IPS-18a (cell line): Measurements from ENCODE around the gene TMEM44.
"Not testable (repeated sequence)": the region's sequence is repeated elsewhere in the genome, so short reads cannot be mapped to it uniquely, and the experiment has no call there.

Experiments
- H3K27ac ChIP-seq: one replicate; pipeline ENCODE4 v1.5.1; 2013; ENCODE audit warnings: low read length
- H3K27me3 ChIP-seq: one replicate; pipeline ENCODE4 v1.6.1; 2013; ENCODE audit warnings: mild to moderate bottlenecking, low read length; ENCODE audit not compliant: control insufficient read depth, insufficient read depth
- H3K36me3 ChIP-seq: one replicate; pipeline ENCODE4 v1.6.1; 2013; ENCODE audit warnings: low read depth, low read length; ENCODE audit not compliant: control insufficient read depth
- H3K4me1 ChIP-seq: one replicate; pipeline ENCODE4 v1.6.1; 2013; ENCODE audit warnings: low read depth, low read length; ENCODE audit not compliant: control insufficient read depth
- H3K4me3 ChIP-seq: one replicate; pipeline ENCODE4 v1.5.1; 2013; ENCODE audit warnings: low read length
- H3K9ac ChIP-seq: one replicate; pipeline ENCODE4 v1.6.1; 2013; ENCODE audit warnings: mild to moderate bottlenecking, low read length, moderate library complexity
- H3K9me3 ChIP-seq: one replicate; pipeline ENCODE4 v1.6.1; 2013; ENCODE audit warnings: low read depth, low read length; ENCODE audit not compliant: control insufficient read depth

The TMEM44 gene

DNA sequence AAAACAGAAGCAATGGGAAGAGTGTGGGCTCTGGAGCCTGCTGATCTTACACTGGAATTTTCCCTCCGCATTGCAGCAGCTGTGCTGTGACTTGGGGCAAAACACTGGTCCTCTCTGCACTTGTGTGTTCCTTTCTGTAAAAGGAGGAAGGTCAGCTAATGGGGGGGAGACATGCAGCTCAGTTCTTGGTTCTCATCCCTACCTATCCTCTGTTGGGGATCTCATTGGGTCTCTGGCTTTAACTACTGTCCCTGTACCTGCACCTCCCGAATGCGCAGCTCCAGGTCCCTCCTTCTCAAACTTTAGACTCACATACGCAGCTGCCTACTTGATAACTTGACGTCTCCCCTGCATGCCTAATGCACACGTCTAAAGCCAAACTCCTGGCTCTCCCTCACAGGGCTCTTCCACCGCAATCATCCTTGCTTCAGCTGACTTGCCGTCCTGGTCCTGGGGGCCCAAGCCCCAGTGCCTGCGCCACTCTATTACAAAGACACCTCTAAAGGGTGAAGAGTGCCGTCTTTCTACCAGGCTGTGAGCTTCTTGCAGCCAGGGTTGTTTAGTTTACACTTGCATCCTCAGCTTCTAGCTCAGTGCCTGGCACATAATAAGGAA lies 5.9 kb upstream of the TMEM44 start:
- Histone ChIP-seq H3K9ac (no peak overlapping the region), H3K4me1 (peaks cover 5% of the 10 kb centered on the region), H3K27me3 (no peaks in the 10 kb centered on the region), H3K4me3 (no peak overlapping the region), H3K27ac (no peak overlapping the region), H3K9me3 (no peaks in the 10 kb centered on the region), H3K36me3 (peaks cover 29% of the 10 kb centered on the region)

GRCh38 chr3:194637541-194638400 lies 4.6 kb upstream of the TMEM44 start:
- H3K4me3 ChIP-seq: no peak overlapping the region
- H3K27me3 ChIP-seq: no peaks in the 10 kb centered on the region
- no peaks in the 10 kb centered on the region for H3K9me3 ChIP-seq
- no peak overlapping the region for H3K27ac ChIP-seq
- peaks cover 5% of the 10 kb centered on the region for H3K4me1 ChIP-seq
- no peak overlapping the region for H3K9ac ChIP-seq
- H3K36me3 ChIP-seq: peaks cover 18% of the 10 kb centered on the region

DNA sequence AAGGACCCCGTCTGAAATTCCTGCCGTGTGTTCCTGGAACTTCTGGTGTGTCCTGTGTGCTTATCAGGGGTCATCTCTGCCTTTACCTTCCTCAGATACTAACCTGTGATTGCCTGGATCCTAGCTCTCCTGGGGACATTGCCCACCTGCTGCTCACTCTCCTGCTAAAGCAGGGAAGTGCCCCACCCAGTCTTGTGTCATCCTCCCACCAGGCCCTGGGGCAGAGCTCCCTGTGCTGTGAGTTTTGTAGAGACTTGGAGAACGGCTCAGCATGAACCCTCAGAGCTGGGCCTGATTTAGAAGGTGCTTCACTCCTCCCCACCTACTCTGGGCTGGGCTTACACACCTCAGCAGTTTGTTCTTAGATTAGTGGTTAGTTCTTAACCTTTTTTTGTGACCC lies 3.8 kb upstream of the TMEM44 start:
- no peak overlapping the region for H3K9ac ChIP-seq

GRCh38 chr3:194632809-194633348 lies 340 bp downstream of the TMEM44 start:
- Histone ChIP-seq H3K27me3 (no peaks in the 10 kb centered on the region), H3K4me1 (peaks cover 5% of the 10 kb centered on the region), H3K27ac (no peak overlapping the region), H3K36me3 (peaks cover 6% of the 10 kb centered on the region), H3K9ac (no peak overlapping the region), H3K4me3 (peak overlapping the region; percentile 70), H3K9me3 (peaks cover 5% of the 10 kb centered on the region)

More for the DNA sequence above, 3.8 kb upstream of the TMEM44 start:
- Histone ChIP-seq H3K4me3 (no peak overlapping the region), H3K9me3 (no peaks in the 10 kb centered on the region), H3K4me1 (peaks cover 5% of the 10 kb centered on the region), H3K27me3 (no peaks in the 10 kb centered on the region), H3K27ac (no peak overlapping the region), H3K36me3 (peaks cover 11% of the 10 kb centered on the region)

- Histone ChIP-seq H3K27ac (no peak overlapping the region), H3K4me3 (peak overlapping the region; percentile 70), H3K4me1 (peaks cover 4% of the 10 kb centered on the region), H3K27me3 (no peaks in the 10 kb centered on the region), H3K36me3 (peaks cover 11% of the 10 kb centered on the region), H3K9me3 (peaks cover 5% of the 10 kb centered on the region), H3K9ac (no peak overlapping the region)
Observed at GRCh38 chr3:194632226-194632808, 902 bp downstream of the TMEM44 start.

GRCh38 chr3:194631696-194632095 lies 1.5 kb downstream of the TMEM44 start:
- peaks cover 15% of the 10 kb centered on the region for H3K36me3 ChIP-seq
- H3K4me1 ChIP-seq: no peaks in the 10 kb centered on the region
- no peak overlapping the region for H3K9ac ChIP-seq
- H3K4me3 ChIP-seq: no peak overlapping the region
- H3K27ac ChIP-seq: no peak overlapping the region
- H3K27me3 ChIP-seq: no peaks in the 10 kb centered on the region
- H3K9me3 ChIP-seq: peaks cover 5% of the 10 kb centered on the region

GRCh38 chr3:194630681-194631080 lies 2.5 kb downstream of the TMEM44 start:
- H3K4me1 ChIP-seq, H3K9ac ChIP-seq, H3K27me3 ChIP-seq, H3K4me3 ChIP-seq, H3K9me3 ChIP-seq, H3K27ac ChIP-seq: not testable (repeated sequence)
- peaks cover 22% of the 10 kb centered on the region for H3K36me3 ChIP-seq

DNA sequence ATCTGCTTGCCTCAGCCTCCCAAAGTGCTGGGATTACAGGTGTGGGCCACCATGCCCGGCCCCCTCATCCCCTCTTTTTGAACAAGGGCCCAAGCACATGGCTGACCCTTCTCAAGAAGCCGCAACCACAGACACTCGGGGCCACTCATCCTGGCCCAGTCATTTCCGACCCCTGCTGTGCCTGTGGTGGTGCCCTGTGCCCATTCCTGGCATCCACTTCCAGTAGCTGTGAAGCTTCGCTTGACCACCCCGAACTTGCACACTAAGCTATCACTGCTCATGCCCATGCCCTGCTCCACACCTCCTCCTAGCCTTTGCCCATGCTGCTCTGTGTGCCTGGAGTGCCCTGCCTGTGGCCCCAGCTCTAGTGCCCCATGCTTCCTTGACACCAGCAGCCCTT lies 8.3 kb downstream of the TMEM44 start:
- H3K4me3 ChIP-seq: no peak overlapping the region
- H3K9me3 ChIP-seq: no peaks in the 10 kb centered on the region
- no peaks in the 10 kb centered on the region for H3K27me3 ChIP-seq
- H3K9ac ChIP-seq: no peak overlapping the region
- no peak overlapping the region for H3K27ac ChIP-seq
- H3K36me3 ChIP-seq: peaks cover 26% of the 10 kb centered on the region
- no peaks in the 10 kb centered on the region for H3K4me1 ChIP-seq

GRCh38 chr3:194623449-194624290 lies 9.5 kb downstream of the TMEM44 start:
- no peak overlapping the region for H3K9ac ChIP-seq
- no peaks in the 10 kb centered on the region for H3K9me3 ChIP-seq
- no peaks in the 10 kb centered on the region for H3K4me1 ChIP-seq
- H3K4me3 ChIP-seq: no peak overlapping the region
- H3K27me3 ChIP-seq: no peaks in the 10 kb centered on the region
- no peak overlapping the region for H3K27ac ChIP-seq
- H3K36me3 ChIP-seq: peaks cover 26% of the 10 kb centered on the region

DNA sequence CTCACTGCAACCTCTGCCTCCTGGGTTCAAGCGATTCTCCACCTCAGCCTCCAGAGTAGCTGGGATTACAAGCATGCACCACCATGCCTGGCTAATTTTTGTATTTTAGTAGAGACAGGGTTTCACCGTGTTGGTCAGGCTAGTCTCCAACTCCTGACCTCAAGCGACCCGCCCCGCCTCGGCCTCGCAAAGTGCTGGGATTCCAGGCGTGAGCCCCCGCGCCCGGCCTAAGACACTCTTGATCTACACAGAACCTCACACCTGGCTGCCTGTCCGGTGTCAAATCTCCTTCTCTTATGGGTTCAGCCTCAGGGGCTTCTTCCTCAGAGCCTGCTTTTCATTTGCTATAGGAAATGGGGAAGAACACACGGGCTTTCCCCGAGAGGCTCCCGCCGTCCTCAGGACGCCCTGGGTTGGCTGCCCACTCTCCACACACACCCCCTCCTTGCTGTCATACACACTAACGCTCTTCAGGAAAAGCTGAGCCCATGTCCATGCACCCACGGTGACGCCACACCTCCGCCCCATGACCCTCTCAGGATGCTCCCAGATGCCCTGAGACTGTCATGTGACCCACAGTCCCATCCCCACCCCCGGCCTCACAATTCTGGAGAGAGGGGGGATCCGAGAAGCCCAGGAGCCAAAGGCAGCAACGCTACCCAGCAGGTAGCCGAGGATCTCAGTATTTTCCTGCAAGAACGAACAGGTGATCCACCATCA lies 10.4 kb downstream of the TMEM44 start:
- Histone ChIP-seq H3K9me3 (no peaks in the 10 kb centered on the region), H3K27ac (no peak overlapping the region), H3K4me1 (no peaks in the 10 kb centered on the region), H3K9ac (no peak overlapping the region), H3K36me3 (peaks cover 19% of the 10 kb centered on the region), H3K27me3 (no peaks in the 10 kb centered on the region), H3K4me3 (no peak overlapping the region)
